Nephron (organoid): ENCODE results near the gene SLC12A3.

ENCODE experiments used
- H3K27ac Mint-ChIP-seq, 3 experiments: 2 replicates each; pipeline ENCODE4 v1.8.0; 2020; ENCODE audit warnings: mixed read lengths in 3 of 3, mild to moderate bottlenecking in 2 of 3, moderate library complexity in 1 of 3
- H3K27me3 Mint-ChIP-seq: 2 replicates; pipeline ENCODE4 v1.8.0; 2021; ENCODE audit warnings: low read depth, mild to moderate bottlenecking, moderate library complexity, mixed read lengths
- H3K36me3 Mint-ChIP-seq: 2 replicates; pipeline ENCODE4 v1.8.0; 2020; ENCODE audit warnings: low read depth, mixed read lengths
- H3K4me1 Mint-ChIP-seq: 2 replicates; pipeline ENCODE4 v1.8.0; 2020; ENCODE audit warnings: mixed read lengths
- H3K4me3 Mint-ChIP-seq, 3 experiments: 2 replicates each; pipeline ENCODE4 v1.8.0; 2020; ENCODE audit warnings: mild to moderate bottlenecking in 3 of 3, mixed read lengths in 3 of 3, moderate library complexity in 2 of 3
- H3K9me3 Mint-ChIP-seq: 2 replicates; pipeline ENCODE4 v1.8.0; 2020; ENCODE audit warnings: mixed read lengths
- TF ChIP-seq, protein P1 (sequence below), 3 experiments: fragments of 200-600 bp; sonication (generic); IDR thresholded peaks; one replicate each; pipeline ENCODE4 v1.5.0; 2021; ENCODE audit warnings: antibody characterized with exemption in 3 of 3; ENCODE audit not compliant: unreplicated experiment in 3 of 3

Gene SLC12A3

DNA sequence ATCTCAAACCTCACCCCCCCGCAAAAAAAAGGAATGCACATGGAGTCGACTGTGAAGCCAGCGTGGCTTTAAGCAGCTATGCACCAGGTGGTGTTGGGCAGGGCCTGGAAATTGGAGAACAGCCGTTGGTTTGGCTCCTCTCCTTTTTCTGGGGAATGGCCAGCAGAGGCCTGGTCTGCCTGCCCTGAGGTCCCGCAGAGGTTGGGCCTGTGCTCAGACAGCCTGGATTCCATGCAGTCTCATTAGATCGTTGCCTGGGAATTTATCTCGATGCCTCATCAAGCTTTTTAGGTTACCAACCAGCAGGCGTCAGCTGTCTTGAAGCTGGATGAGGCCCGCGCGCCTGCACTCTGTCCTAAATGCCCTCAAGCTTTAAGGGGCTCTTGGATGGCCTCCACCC lies 9.8 kb downstream of the SLC12A3 start:
- TF ChIP-seq, protein P1, sequence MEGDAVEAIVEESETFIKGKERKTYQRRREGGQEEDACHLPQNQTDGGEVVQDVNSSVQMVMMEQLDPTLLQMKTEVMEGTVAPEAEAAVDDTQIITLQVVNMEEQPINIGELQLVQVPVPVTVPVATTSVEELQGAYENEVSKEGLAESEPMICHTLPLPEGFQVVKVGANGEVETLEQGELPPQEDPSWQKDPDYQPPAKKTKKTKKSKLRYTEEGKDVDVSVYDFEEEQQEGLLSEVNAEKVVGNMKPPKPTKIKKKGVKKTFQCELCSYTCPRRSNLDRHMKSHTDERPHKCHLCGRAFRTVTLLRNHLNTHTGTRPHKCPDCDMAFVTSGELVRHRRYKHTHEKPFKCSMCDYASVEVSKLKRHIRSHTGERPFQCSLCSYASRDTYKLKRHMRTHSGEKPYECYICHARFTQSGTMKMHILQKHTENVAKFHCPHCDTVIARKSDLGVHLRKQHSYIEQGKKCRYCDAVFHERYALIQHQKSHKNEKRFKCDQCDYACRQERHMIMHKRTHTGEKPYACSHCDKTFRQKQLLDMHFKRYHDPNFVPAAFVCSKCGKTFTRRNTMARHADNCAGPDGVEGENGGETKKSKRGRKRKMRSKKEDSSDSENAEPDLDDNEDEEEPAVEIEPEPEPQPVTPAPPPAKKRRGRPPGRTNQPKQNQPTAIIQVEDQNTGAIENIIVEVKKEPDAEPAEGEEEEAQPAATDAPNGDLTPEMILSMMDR (IDR thresholded peaks at IDR 0.05; ENCODE audit: unreplicated experiment in 3 of 3) = no peak
- H3K4me1 Mint-ChIP-seq = peaks cover 7% of the 10 kb centered on the region
- no peaks in the 10 kb centered on the region for H3K9me3 Mint-ChIP-seq
- H3K4me3 Mint-ChIP-seq = no peak overlapping the region
- H3K27me3 Mint-ChIP-seq = peaks cover 5% of the 10 kb centered on the region
- peak overlapping the region in 1 of 3 experiments; percentile 77 for H3K27ac Mint-ChIP-seq
- no peaks in the 10 kb centered on the region for H3K36me3 Mint-ChIP-seq

DNA sequence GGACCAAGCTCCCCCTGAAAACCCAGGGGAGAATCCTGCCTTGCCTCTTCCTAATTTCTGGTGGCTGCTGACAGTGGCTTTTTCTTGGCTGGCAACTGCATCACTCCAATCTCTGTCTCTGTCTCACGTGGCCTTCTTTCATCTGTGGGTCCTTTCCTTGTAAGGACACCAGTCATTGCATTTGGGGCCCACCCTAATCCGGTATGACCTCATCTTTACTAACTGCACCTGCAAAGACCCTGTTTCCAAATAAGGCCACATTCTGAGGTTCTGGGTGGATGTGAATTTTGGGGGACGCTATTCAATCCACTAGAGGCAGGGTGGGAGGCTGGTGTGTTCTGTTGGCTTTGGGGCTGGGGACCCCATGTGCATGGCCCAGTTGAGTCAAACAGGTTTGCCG lies 11.0 kb downstream of the SLC12A3 start:
- Mint-ChIP-seq H3K27me3 (peaks cover 2% of the 10 kb centered on the region), H3K36me3 (no peaks in the 10 kb centered on the region), H3K4me1 (peaks cover 7% of the 10 kb centered on the region), H3K4me3 (no peak overlapping the region), H3K9me3 (no peaks in the 10 kb centered on the region), H3K27ac (no peak overlapping the region)
- TF ChIP-seq, protein P1 (IDR thresholded peaks at IDR 0.05; ENCODE audit: unreplicated experiment in 3 of 3) = no peak

DNA sequence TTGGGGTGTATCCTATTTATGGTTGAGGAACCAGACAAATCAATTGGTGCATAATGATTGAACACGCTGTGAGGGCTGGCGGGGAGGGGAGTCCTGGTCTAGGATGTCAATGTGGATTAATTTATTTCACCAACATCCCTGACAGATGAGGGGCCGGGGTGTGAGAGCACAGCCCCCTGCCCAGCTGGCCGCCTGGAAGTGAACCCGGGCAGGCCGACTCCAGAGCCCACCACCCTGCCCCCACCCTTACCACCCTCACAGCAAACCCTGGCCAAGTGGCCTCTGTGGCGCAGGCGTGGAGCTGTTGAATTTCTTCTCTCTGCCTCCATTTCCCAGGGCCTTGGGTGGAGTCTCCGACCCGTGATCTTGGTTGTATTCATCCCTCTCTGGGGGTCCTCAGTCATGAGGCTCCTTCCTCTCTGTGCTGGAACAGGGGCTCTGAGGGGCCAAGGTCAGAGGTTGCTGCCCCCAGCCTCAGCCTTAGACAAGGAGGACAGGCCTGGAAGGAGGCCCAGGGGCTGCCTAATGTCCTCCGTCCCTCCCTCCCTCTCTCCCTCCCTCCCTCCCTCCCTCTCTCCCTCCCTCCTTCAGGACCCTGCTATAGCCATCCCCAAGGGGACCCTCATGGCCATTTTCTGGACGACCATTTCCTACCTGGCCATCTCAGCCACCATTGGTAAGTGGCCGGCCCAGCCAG lies 12.6 kb downstream of the SLC12A3 start:
- no peak overlapping the region for H3K4me3 Mint-ChIP-seq
- H3K27ac Mint-ChIP-seq = no peak overlapping the region
- TF ChIP-seq, protein P1 (IDR thresholded peaks at IDR 0.05; ENCODE audit: unreplicated experiment in 3 of 3) = no peak
- no peaks in the 10 kb centered on the region for H3K9me3 Mint-ChIP-seq
- no peaks in the 10 kb centered on the region for H3K36me3 Mint-ChIP-seq
- H3K4me1 Mint-ChIP-seq = peaks cover 7% of the 10 kb centered on the region
- no peaks in the 10 kb centered on the region for H3K27me3 Mint-ChIP-seq

DNA sequence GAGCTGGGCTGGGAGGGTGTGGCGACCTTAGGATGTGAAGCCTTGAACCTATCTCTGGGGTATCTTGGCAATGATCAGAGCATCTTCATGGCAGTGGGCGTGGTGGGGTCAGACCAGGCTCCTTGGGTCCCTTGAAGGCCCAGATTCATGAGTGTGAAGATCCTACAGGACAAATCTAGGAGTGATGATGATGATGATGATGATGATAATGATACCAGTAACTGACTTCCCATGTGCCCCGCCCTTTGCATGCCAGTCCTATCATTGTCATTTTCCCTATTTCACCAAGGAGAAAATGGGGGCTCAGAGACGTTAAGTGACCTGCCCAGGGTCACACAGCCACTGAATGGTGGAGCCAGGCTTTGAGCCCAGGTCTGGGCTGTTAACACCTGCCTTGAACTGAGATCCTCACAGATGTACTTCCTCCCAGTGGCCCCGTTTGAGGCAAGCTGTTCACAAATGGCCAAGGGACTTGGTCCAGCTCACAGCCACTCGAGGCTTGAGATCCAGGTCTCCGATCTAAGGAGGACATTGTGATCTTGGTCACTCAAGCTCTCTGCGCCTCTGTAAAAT lies 13.4 kb downstream of the SLC12A3 start:
- no peaks in the 10 kb centered on the region for H3K9me3 Mint-ChIP-seq
- no peaks in the 10 kb centered on the region for H3K27me3 Mint-ChIP-seq
- H3K4me3 Mint-ChIP-seq = no peak overlapping the region
- peaks cover 7% of the 10 kb centered on the region for H3K4me1 Mint-ChIP-seq
- no peak overlapping the region for H3K27ac Mint-ChIP-seq
- no peaks in the 10 kb centered on the region for H3K36me3 Mint-ChIP-seq
- TF ChIP-seq, protein P1 (IDR thresholded peaks at IDR 0.05; ENCODE audit: unreplicated experiment in 3 of 3) = no peak

DNA sequence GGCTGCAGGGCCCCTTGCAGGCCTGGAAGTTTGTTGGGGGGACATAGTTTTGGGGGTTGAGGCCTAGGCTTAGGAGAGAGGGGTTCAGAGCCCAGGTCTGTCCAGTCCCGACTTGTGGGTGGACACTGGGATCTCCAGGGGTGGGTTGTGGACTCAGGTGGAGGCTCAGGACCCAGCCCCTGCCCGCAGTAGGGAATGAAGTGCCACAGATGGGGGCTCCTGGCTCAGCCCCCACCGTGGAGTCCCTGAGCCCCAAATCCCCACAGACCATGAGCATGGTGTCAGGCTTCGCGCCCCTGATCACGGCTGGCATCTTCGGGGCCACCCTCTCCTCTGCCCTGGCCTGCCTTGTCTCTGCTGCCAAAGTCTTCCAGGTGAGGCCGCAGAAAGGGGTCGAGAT lies 14.3 kb downstream of the SLC12A3 start:
- no peaks in the 10 kb centered on the region for H3K9me3 Mint-ChIP-seq
- H3K27ac Mint-ChIP-seq = no peak overlapping the region
- no peaks in the 10 kb centered on the region for H3K36me3 Mint-ChIP-seq
- TF ChIP-seq, protein P1 (IDR thresholded peaks at IDR 0.05; ENCODE audit: unreplicated experiment in 3 of 3) = no peak
- H3K4me3 Mint-ChIP-seq = no peak overlapping the region
- no peaks in the 10 kb centered on the region for H3K27me3 Mint-ChIP-seq
- peaks cover 7% of the 10 kb centered on the region for H3K4me1 Mint-ChIP-seq

DNA sequence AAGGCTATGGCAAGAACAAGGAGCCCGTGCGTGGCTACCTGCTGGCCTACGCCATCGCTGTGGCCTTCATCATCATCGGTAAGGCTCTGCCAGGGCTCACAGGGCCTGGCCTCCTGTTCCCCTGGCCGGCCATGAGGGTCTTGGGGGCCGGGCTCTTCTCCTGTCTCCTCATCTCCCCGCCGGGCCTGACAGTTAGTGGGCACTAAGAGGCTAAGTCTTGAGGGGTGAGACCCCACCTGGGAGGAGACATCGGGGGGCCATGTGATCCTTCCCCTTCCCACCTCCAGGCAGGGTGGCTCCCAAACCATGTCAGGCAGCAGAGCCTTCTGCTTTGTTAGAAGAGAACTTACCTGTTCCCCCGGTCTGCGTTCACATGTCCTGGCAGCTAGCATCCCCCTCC lies 15.2 kb downstream of the SLC12A3 start:
- no peak overlapping the region for H3K27ac Mint-ChIP-seq
- H3K4me1 Mint-ChIP-seq = peaks cover 1% of the 10 kb centered on the region
- no peak overlapping the region for H3K4me3 Mint-ChIP-seq
- no peaks in the 10 kb centered on the region for H3K36me3 Mint-ChIP-seq
- H3K9me3 Mint-ChIP-seq = no peaks in the 10 kb centered on the region
- TF ChIP-seq, protein P1 (IDR thresholded peaks at IDR 0.05; ENCODE audit: unreplicated experiment in 3 of 3) = no peak
- H3K27me3 Mint-ChIP-seq = no peaks in the 10 kb centered on the region
